PC-9 (cell line): ENCODE results near the gene FGF14. TPM values are rescaled to one million over a fixed set of nuclear protein-coding genes. Genes with fewer than 3 reads are reported as not detected.

Experiments used
- BruUV-seq: library from RNA; stranded (reverse); fragments of 400-500 nt; replicated peaks from 2 replicates; lab custom pipeline; 2021; lab: Mats Ljungman, UMichigan
- CTCF ChIA-PET: fragments of 300-600 bp; sonication (Branson Sonifier 250); formaldehyde crosslinking; loops from one replicate; lab custom pipeline; 2022; ENCODE audit warnings: antibody characterized with exemption; lab: Charles Lee
- POLR2A ChIA-PET: fragments of 300-600 bp; sonication (Branson Sonifier 250); formaldehyde crosslinking; loops from one replicate; lab custom pipeline; 2022; ENCODE audit warnings: antibody characterized with exemption; ENCODE audit not compliant: unreplicated experiment; lab: Charles Lee
- DNase-seq, 2 experiments: peaks; one replicate each; pipeline versions ENCODE4 v3.0.0 to v3.0.0-alpha.2; 2015 to 2022; ENCODE audit warnings: mixed read lengths in 1 of 2
- H2AFZ ChIP-seq: fragments of 200-600 bp; sonication (generic); 2 replicates; pipeline ENCODE4 v1.8.1; 2017; ENCODE audit warnings: antibody characterized with exemption
- H3F3A ChIP-seq: fragments of 200-600 bp; sonication (generic); 2 replicates; pipeline ENCODE4 v1.8.1; 2017; ENCODE audit warnings: antibody characterized with exemption, mild to moderate bottlenecking, low read depth; ENCODE audit not compliant: insufficient read depth
- H3K27ac ChIP-seq: fragments of 200-600 bp; sonication (generic); 2 replicates; pipeline ENCODE4 v1.6.1; 2016; ENCODE audit warnings: mixed run types
- H3K27me3 ChIP-seq: fragments of 200-600 bp; sonication (generic); 2 replicates; pipeline ENCODE4 v1.6.1; 2016; ENCODE audit warnings: low read depth, mixed run types; ENCODE audit not compliant: insufficient read depth
- H3K36me3 ChIP-seq: fragments of 200-600 bp; sonication (generic); 2 replicates; pipeline ENCODE4 v1.6.1; 2016; ENCODE audit warnings: low read depth, mixed run types
- H3K4me1 ChIP-seq: fragments of 200-600 bp; sonication (generic); replicated peaks from 2 replicates; pipeline ENCODE4 v1.6.1; 2016; ENCODE audit warnings: mixed run types; ENCODE audit not compliant: insufficient read depth
- H3K4me2 ChIP-seq: fragments of 200-600 bp; sonication (generic); 2 replicates; pipeline ENCODE4 v1.6.1; 2017; ENCODE audit warnings: mixed run types
- H3K4me3 ChIP-seq: fragments of 200-600 bp; sonication (generic); 2 replicates; pipeline ENCODE4 v1.6.1; 2016; ENCODE audit warnings: mixed run types
- H3K79me2 ChIP-seq: fragments of 200-600 bp; sonication (generic); 2 replicates; pipeline ENCODE4 v1.6.1; 2017; ENCODE audit warnings: low read depth, mixed run types
- H3K9me2 ChIP-seq: fragments of 200-600 bp; sonication (generic); 2 replicates; pipeline ENCODE4 v1.8.1; 2017; ENCODE audit warnings: mild to moderate bottlenecking; ENCODE audit not compliant: insufficient read depth
- H3K9me3 ChIP-seq: fragments of 200-600 bp; sonication (generic); 2 replicates; pipeline ENCODE4 v1.8.1; 2016; ENCODE audit warnings: low read depth; ENCODE audit not compliant: insufficient read depth
- H4K20me1 ChIP-seq: fragments of 200-600 bp; sonication (generic); 2 replicates; pipeline ENCODE4 v1.8.1; 2017; ENCODE audit not compliant: insufficient read depth
- CTCF ChIP-seq: fragments of 200-600 bp; sonication (generic); conservative IDR thresholded peaks from 2 replicates; pipeline ENCODE4 v1.6.1; 2017; ENCODE audit warnings: mixed run types, antibody characterized with exemption, mild to moderate bottlenecking, moderate library complexity
- EZH2 ChIP-seq: fragments of 200-600 bp; sonication (generic); IDR thresholded peaks from 2 replicates; pipeline ENCODE4 v1.8.0; 2017; ENCODE audit warnings: antibody characterized with exemption, low read depth
- intact Hi-C: fragments of 100-400 bp; cut with micrococcal nuclease; formaldehyde crosslinking; loops from one replicate; pipeline ENCODE4 v1.10.0; 2022; ENCODE audit not compliant: unreplicated experiment
- total RNA-seq: library from RNA; stranded (reverse); gene quantifications from 2 replicates; pipeline ENCODE4 v1.2.3, GENCODE V29; 2021

FGF14 gene
- total RNA-seq, 1 experiment from 2014 or later = not detected

- intact Hi-C loops = no loop called here
- 0 out of 2 replicates have a peak, but pooled peaks cover 8% of the 10 kb centered on the region for H3K27me3 ChIP-seq
- H3K79me2 ChIP-seq = no peaks in the 10 kb centered on the region
- H3K9me3 ChIP-seq = no peaks in the 10 kb centered on the region
- no TSS peak for BruUV-seq
- no peaks in the 10 kb centered on the region for H4K20me1 ChIP-seq
- H3F3A ChIP-seq = no peaks in the 10 kb centered on the region
- TF ChIP-seq CTCF (no peak), EZH2 (no peak)
- no peak for DNase-seq
- H3K36me3 ChIP-seq = no peaks in the 10 kb centered on the region
- no peak overlapping the region for H3K27ac ChIP-seq
- H2AFZ ChIP-seq = no peak overlapping the region
- no peaks in the 10 kb centered on the region for H3K9me2 ChIP-seq
- no peaks in the 10 kb centered on the region for H3K4me1 ChIP-seq
- no peak overlapping the region for H3K4me3 ChIP-seq
- POLR2A ChIA-PET = no interaction called here
- no peak overlapping the region for H3K4me2 ChIP-seq
- CTCF ChIA-PET = no interaction called here
Observed at GRCh38 chr13:102294407-102295018, 107.3 kb downstream of the FGF14 start.

GRCh38 chr13:102293723-102294122, 108.1 kb downstream of the FGF14 start:
- DNase-seq = no peak
- intact Hi-C loops = no loop called here
- H3K9me3 ChIP-seq = no peaks in the 10 kb centered on the region
- H4K20me1 ChIP-seq = no peaks in the 10 kb centered on the region
- H3K27me3 ChIP-seq = 0 out of 2 replicates have a peak, but pooled peaks cover 8% of the 10 kb centered on the region
- BruUV-seq = no TSS peak
- POLR2A ChIA-PET = no interaction called here
- no peaks in the 10 kb centered on the region for H3K4me1 ChIP-seq
- H3K9me2 ChIP-seq = no peaks in the 10 kb centered on the region
- no peak overlapping the region for H3K4me2 ChIP-seq
- no peak overlapping the region for H2AFZ ChIP-seq
- H3K4me3 ChIP-seq = no peak overlapping the region
- H3K79me2 ChIP-seq = no peaks in the 10 kb centered on the region
- no peak for TF ChIP-seq CTCF
- no peak for TF ChIP-seq EZH2
- H3K36me3 ChIP-seq = no peaks in the 10 kb centered on the region
- H3F3A ChIP-seq = no peaks in the 10 kb centered on the region
- CTCF ChIA-PET = no interaction called here
- H3K27ac ChIP-seq = no peak overlapping the region

- Histone ChIP-seq H3K27me3 (0 out of 2 replicates have a peak, but pooled peaks cover 2% of the 10 kb centered on the region), H3K4me3 (no peak overlapping the region), H3K4me2 (no peak overlapping the region), H2AFZ (no peak overlapping the region), H3K9me2 (no peaks in the 10 kb centered on the region), H3K79me2 (no peaks in the 10 kb centered on the region), H3F3A (no peaks in the 10 kb centered on the region), H3K9me3 (no peaks in the 10 kb centered on the region), H3K27ac (no peak overlapping the region), H3K36me3 (no peaks in the 10 kb centered on the region), H3K4me1 (no peaks in the 10 kb centered on the region), H4K20me1 (no peaks in the 10 kb centered on the region)
- intact Hi-C loops = no loop called here
- CTCF ChIA-PET = no interaction called here
- POLR2A ChIA-PET = no interaction called here
- BruUV-seq = no TSS peak
- DNase-seq = no peak
- TF ChIP-seq CTCF = no peak
- TF ChIP-seq EZH2 = no peak
Observed at GRCh38 chr13:102291587-102292218, 110.1 kb downstream of the FGF14 start.
